RWPE1 (cell line): ENCODE data around the gene NAXE.

Experiments
- CTCF ChIA-PET: fragments of 350-600 bp; sonication (Branson Sonifier 250); formaldehyde crosslinking; extraction: SDS; loops from one replicate; lab custom pipeline; 2021; lab: Yijun Ruan, JAX
- POLR2A ChIA-PET: fragments of 400-600 bp; formaldehyde crosslinking; extraction: SDS; loops from one replicate; lab custom pipeline; 2020; ENCODE audit warnings: antibody characterized with exemption; ENCODE audit not compliant: low non-redundant PET; lab: Yijun Ruan, JAX
- DNase-seq: peaks from one replicate; pipeline ENCODE4 v3.0.0; 2012; ENCODE audit warnings: low spot score
- H3K27ac ChIP-seq: fragments of 450-650 bp; 2 replicates; pipeline ENCODE4 v1.5.1; 2017
- CTCF ChIP-seq: fragments of 450-650 bp; conservative IDR thresholded peaks from 2 replicates; pipeline ENCODE4 v1.5.1; 2017; ENCODE audit warnings: low read depth, mild to moderate bottlenecking

NAXE gene

GRCh38 chr1:156590326-156591180, 1.0 kb upstream of the NAXE start:
- H3K27ac ChIP-seq, result no peak overlapping the region
- POLR2A ChIA-PET, result interaction anchor here (1.5 kb wide), 1 partner anchor 10 kb away, joined by 3 read pairs; no protein-coding TSS in a partner anchor
- no peak for TF ChIP-seq CTCF
- CTCF ChIA-PET, result interaction anchor here (0.6 to 1.8 kb wide), 3 partner anchors 18 to 75 kb away, joined by 3 to 6 read pairs (median 4); no protein-coding TSS in a partner anchor
- no peak for DNase-seq

- ChIA-PET POLR2A (interaction anchor here (0.7 to 1.5 kb wide), 2 partner anchors 10 to 11 kb away, joined by 3 to 8 read pairs; no protein-coding TSS in a partner anchor), CTCF (interaction anchor here (1.0 to 1.8 kb wide), 2 partner anchors 18 to 68 kb away, joined by 3 to 6 read pairs; no protein-coding TSS in a partner anchor)
- TF ChIP-seq CTCF, result no peak
- peak overlapping the region; percentile 79 for H3K27ac ChIP-seq
- no peak for DNase-seq
Observed at GRCh38 chr1:156591181-156591431, 470 bp upstream of the NAXE start.

- peak overlapping the region; percentile 79 for H3K27ac ChIP-seq
- no peak for TF ChIP-seq CTCF
Observed at GRCh38 chr1:156592158-156592909, 758 bp downstream of the NAXE start.

GRCh38 chr1:156592910-156593660, 1.5 kb downstream of the NAXE start:
- POLR2A ChIA-PET, result no interaction called here
- CTCF ChIA-PET, result interaction anchor here (0.6 to 1.3 kb wide), 4 partner anchors 15 to 49 kb away, joined by 3 to 5 read pairs (median 3); partner anchors contain the start of gene HAPLN2

More at GRCh38 chr1:156592158-156592909, 758 bp downstream of the NAXE start:
- ChIA-PET CTCF (interaction anchor here (1.3 to 1.8 kb wide), 2 partner anchors 16 to 27 kb away, joined by 3 to 6 read pairs; partner anchors contain the start of gene HAPLN2), POLR2A (interaction anchor here (0.6 to 1.5 kb wide), 3 partner anchors 12 to 92 kb away, joined by 3 to 5 read pairs (median 3); partner anchors contain the start of genes MEF2D and TTC24)
- DNase-seq, result no peak

GRCh38 chr1:156593661-156593989, 2.0 kb downstream of the NAXE start:
- no peak for TF ChIP-seq CTCF
- no peak for DNase-seq
- CTCF ChIA-PET, result interaction anchor here (0.6 to 0.8 kb wide), 2 partner anchors 14 to 49 kb away, joined by 3 to 5 read pairs; no protein-coding TSS in a partner anchor
- POLR2A ChIA-PET, result no interaction called here
- H3K27ac ChIP-seq, result peak overlapping the region; percentile 79

More at GRCh38 chr1:156592910-156593660, 1.5 kb downstream of the NAXE start:
- no peak for DNase-seq
- TF ChIP-seq CTCF, result no peak
- H3K27ac ChIP-seq, result peak overlapping the region; percentile 79
